ENCODE measurements around the gene MRPS2.

MRPS2 gene

DNA sequence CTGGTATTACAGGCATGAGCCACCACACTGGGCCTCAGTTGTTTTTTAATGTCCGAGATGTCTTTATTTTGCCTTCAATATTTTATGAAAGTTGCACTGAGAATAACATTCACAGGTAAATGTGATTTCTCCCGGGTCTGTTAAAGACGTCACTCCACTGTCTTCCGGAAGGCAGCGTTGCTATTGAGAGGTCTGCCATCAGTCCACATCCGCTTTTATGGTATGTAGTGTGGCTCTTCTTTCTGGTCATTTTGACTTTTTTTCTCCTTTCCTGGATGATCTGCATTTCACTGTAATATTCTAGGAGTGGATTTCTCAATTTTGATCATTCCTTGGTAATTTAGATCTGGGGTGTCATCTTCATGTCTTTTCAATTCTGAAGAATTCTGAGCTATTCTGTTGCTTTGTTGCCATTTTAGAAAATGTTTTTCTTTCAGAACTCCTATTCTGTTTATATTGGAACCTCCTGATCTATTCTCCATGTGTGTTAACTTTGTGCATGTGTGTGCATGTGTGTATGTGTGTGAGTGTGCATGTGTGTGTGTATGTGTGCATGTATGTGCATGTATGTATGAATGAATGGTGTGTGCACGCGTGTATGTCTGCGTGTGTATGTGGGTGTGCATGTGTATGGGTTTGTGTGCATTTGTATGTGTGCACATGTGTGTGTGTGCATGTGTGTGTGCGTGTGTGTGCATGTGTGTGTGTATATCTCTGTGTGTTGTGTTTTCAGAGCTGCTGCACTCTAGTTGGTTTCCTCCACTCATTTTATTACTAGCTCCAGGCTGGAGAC is 18.9 kb downstream of the MRPS2 start:
- Histone ChIP-seq H3K4me2 (ENCODE audit: low read length) (no peak overlapping the region), H3K27ac (no peak overlapping the region), H3K36me3 (ENCODE audit: control insufficient read depth, insufficient read depth, low read length) (no peaks in the 10 kb centered on the region), H3K79me2 (no peaks in the 10 kb centered on the region), H2AFZ (no peak overlapping the region), H3K27me3 (ENCODE audit: control insufficient read depth, insufficient read depth, low read length) (no peaks in the 10 kb centered on the region), H3K4me3 (ENCODE audit: low read depth, low read length) (no peak overlapping the region), H3K4me1 (no peaks in the 10 kb centered on the region), H3K9ac (no peak overlapping the region), H3K9me3 (ENCODE audit: control insufficient read depth, low read length) (no peaks in the 10 kb centered on the region)
- TF ChIP-seq, protein P1, sequence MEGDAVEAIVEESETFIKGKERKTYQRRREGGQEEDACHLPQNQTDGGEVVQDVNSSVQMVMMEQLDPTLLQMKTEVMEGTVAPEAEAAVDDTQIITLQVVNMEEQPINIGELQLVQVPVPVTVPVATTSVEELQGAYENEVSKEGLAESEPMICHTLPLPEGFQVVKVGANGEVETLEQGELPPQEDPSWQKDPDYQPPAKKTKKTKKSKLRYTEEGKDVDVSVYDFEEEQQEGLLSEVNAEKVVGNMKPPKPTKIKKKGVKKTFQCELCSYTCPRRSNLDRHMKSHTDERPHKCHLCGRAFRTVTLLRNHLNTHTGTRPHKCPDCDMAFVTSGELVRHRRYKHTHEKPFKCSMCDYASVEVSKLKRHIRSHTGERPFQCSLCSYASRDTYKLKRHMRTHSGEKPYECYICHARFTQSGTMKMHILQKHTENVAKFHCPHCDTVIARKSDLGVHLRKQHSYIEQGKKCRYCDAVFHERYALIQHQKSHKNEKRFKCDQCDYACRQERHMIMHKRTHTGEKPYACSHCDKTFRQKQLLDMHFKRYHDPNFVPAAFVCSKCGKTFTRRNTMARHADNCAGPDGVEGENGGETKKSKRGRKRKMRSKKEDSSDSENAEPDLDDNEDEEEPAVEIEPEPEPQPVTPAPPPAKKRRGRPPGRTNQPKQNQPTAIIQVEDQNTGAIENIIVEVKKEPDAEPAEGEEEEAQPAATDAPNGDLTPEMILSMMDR (IDR thresholded peaks at IDR 0.05), result no peak

- H3K36me3 ChIP-seq (ENCODE audit: control insufficient read depth, insufficient read depth, low read length), result no peaks in the 10 kb centered on the region
- H3K27me3 ChIP-seq (ENCODE audit: control insufficient read depth, insufficient read depth, low read length), result no peaks in the 10 kb centered on the region
Observed at GRCh38 chr9:135520916-135521607, 20.6 kb downstream of the MRPS2 start, which contains the start of gene LCN1. Gene LCN1 (plus strand): TSS chr9:135521440. CDS start chr9:135521498, 58 bp downstream.

DNA sequence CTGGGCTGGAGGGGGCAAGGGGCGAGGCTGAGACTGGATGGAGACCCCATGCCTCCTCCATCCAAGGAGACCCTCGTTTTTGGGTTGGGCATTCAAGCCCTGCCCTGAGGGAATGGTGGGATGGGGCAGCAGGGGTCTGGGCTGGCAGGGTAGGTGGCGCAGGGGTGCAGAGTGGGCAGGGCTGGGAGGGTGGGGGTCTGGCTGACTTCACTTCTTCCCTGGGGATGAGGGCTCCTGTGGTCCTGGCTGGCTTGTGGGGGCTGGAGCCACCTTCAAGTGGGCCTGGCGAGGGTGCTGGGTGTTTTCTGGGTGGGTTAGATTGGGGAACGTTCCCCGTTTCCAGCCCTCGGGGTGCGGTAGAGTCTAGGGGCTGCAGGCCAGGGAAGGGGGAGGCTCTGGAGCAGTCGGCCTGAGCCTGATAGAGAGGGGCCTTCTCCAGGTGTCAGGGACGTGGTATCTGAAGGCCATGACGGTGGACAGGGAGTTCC is 21.2 kb downstream of the MRPS2 start:
- no peak overlapping the region for H3K27ac ChIP-seq
- H3K9me3 ChIP-seq (ENCODE audit: control insufficient read depth, low read length), result no peaks in the 10 kb centered on the region
- H3K9ac ChIP-seq, result no peak overlapping the region
- TF ChIP-seq, protein P1 (IDR thresholded peaks at IDR 0.05), result no peak
- H3K4me2 ChIP-seq (ENCODE audit: low read length), result no peak overlapping the region
- no peak overlapping the region for H2AFZ ChIP-seq
- no peaks in the 10 kb centered on the region for H3K27me3 ChIP-seq (ENCODE audit: control insufficient read depth, insufficient read depth, low read length)
- H3K79me2 ChIP-seq, result no peaks in the 10 kb centered on the region
- no peak overlapping the region for H3K4me3 ChIP-seq (ENCODE audit: low read depth, low read length)
- no peaks in the 10 kb centered on the region for H3K4me1 ChIP-seq
- H3K36me3 ChIP-seq (ENCODE audit: control insufficient read depth, insufficient read depth, low read length), result no peaks in the 10 kb centered on the region

More at GRCh38 chr9:135520916-135521607, 20.6 kb downstream of the MRPS2 start, which contains the start of gene LCN1:
- Histone ChIP-seq H3K27ac (no peak within 1 kb of the TSS), H3K9me3 (ENCODE audit: control insufficient read depth, low read length) (no peaks in the 10 kb centered on the region), H3K4me3 (ENCODE audit: low read depth, low read length) (no peak within 1 kb of the TSS), H3K9ac (no peak within 1 kb of the TSS), H3K4me2 (ENCODE audit: low read length) (no peak within 1 kb of the TSS), H3K4me1 (no peaks in the 10 kb centered on the region), H2AFZ (no peak within 1 kb of the TSS), H3K79me2 (no peaks in the 10 kb centered on the region)
- TF ChIP-seq, protein P1 (IDR thresholded peaks at IDR 0.05), result no peak

- Histone ChIP-seq H2AFZ (no peak overlapping the region), H3K79me2 (no peaks in the 10 kb centered on the region), H3K9me3 (ENCODE audit: control insufficient read depth, low read length) (no peaks in the 10 kb centered on the region), H3K4me1 (no peaks in the 10 kb centered on the region), H3K4me3 (ENCODE audit: low read depth, low read length) (no peak overlapping the region), H3K27me3 (ENCODE audit: control insufficient read depth, insufficient read depth, low read length) (no peaks in the 10 kb centered on the region), H3K9ac (no peak overlapping the region), H3K4me2 (ENCODE audit: low read length) (no peak overlapping the region), H3K27ac (no peak overlapping the region), H3K36me3 (ENCODE audit: control insufficient read depth, insufficient read depth, low read length) (no peaks in the 10 kb centered on the region)
- TF ChIP-seq, protein P1 (IDR thresholded peaks at IDR 0.05), result no peak
Observed at GRCh38 chr9:135522137-135522877, 21.8 kb downstream of the MRPS2 start.
